OCI-LY1 (cell line): Measurements from ENCODE around the gene PASD1.

Experiments
- CTCF ChIP-seq: fragments of 200-600 bp; sonication (generic), shearing (Covaris generic); IDR thresholded peaks from 2 replicates; pipeline ENCODE4 v1.5.1; 2017; ENCODE audit warnings: mild to moderate bottlenecking, antibody characterized with exemption, low read length, moderate library complexity, mixed read lengths
- EZH2 ChIP-seq: fragments of 200-600 bp; sonication (generic), shearing (Covaris generic); IDR thresholded peaks from 2 replicates; pipeline ENCODE4 v1.8.0; 2017; ENCODE audit warnings: borderline replicate concordance, mixed run types, mild to moderate bottlenecking, antibody characterized with exemption, low read length, moderate library complexity, mixed read lengths

GRCh38 chrX:151676196-151676595 lies 112.7 kb downstream of the PASD1 start:
- TF ChIP-seq CTCF (no peak), EZH2 (no peak)
